K562 (cell line): ENCODE measurements around the gene THOC7. TPM values are rescaled to one million over a fixed set of nuclear protein-coding genes. Genes with fewer than 3 reads are reported as not detected.

ENCODE experiments used
- ATAC-seq: fragments of 200-7000 bp; cut with Tn5 transposase; 3 replicates; pipeline ENCODE4 v1.9.1; 2020; ENCODE audit warnings: moderate library complexity
- BruUV-seq: library from RNA; stranded (reverse); fragments of 400-500 nt; replicated peaks from 2 replicates; lab custom pipeline; 2021; lab: Mats Ljungman, UMichigan
- CTCF ChIA-PET: fragments of 300-600 bp; formaldehyde crosslinking; extraction: SDS; loops from one replicate; lab custom pipeline; 2021; ENCODE audit warnings: low intra/inter-chr PET ratio; lab: Yijun Ruan, JAX
- POLR2A ChIA-PET: fragments of 300-600, 350-650 bp; sonication (Branson Sonifier 250); formaldehyde crosslinking; extraction: SDS; loops from one replicate; lab custom pipeline; 2021; ENCODE audit warnings: antibody characterized with exemption, inconsistent platforms; lab: Yijun Ruan, JAX
- DNase-seq, 4 experiments: peaks; one replicate each; pipeline versions ENCODE4 v3.0.0 to v3.0.0-alpha.2; 2011 to 2018; ENCODE audit warnings: low spot score in 3 of 4, mixed read lengths in 3 of 4; ENCODE audit errors: extremely low read depth in 1 of 4
- FAIRE-seq: peaks from 2 replicates; lab custom pipeline; 2011; peaks lifted over from hg19 to GRCh38; lab: Jason Lieb, UNC
- H2AFZ ChIP-seq: 2 replicates; pipeline ENCODE4 v1.6.0; 2011; ENCODE audit warnings: low read depth, low read length, control low read depth, inconsistent platforms
- H3K27ac ChIP-seq: fragments of 200-600 bp; 3 replicates; pipeline ENCODE4 v1.8.0; 2011; ENCODE audit warnings: low read depth, mild to moderate bottlenecking, control low read depth, inconsistent platforms, low read length, moderate library complexity, mixed read lengths; ENCODE audit errors: extremely low read depth
- H3K27me3 ChIP-seq, 2 experiments: fragments of 300-600 bp in 1 of 2; 2 replicates in 1 of 2; 3 replicates in 1 of 2; pipeline versions ENCODE4 v1.6.0 to v1.8.0; 2011; ENCODE audit warnings: inconsistent platforms in 2 of 2, low read length in 2 of 2, mild to moderate bottlenecking in 1 of 2, mixed read lengths in 1 of 2, moderate library complexity in 1 of 2; ENCODE audit not compliant: control insufficient read depth in 2 of 2, insufficient read depth in 2 of 2
- H3K36me3 ChIP-seq: fragments of 300-600 bp; 3 replicates; pipeline ENCODE4 v1.8.0; 2011; ENCODE audit warnings: mild to moderate bottlenecking, low read length, inconsistent platforms; ENCODE audit not compliant: control insufficient read depth, insufficient read depth
- H3K4me1 ChIP-seq, 2 experiments: fragments of 200-600 bp in 1 of 2; replicated peaks in 1 of 2; 2 replicates in 1 of 2; 3 replicates in 1 of 2; pipeline versions ENCODE4 v1.5.1 to v1.8.0; 2011; ENCODE audit warnings: inconsistent platforms in 2 of 2, low read length in 2 of 2, mild to moderate bottlenecking in 1 of 2, mixed read lengths in 1 of 2, moderate library complexity in 1 of 2; ENCODE audit not compliant: control insufficient read depth in 2 of 2, insufficient read depth in 2 of 2
- H3K4me2 ChIP-seq: 2 replicates; pipeline ENCODE4 v1.6.1; 2011; ENCODE audit warnings: low read length, control low read depth, inconsistent platforms, mixed read lengths; ENCODE audit not compliant: insufficient read depth
- H3K4me3 ChIP-seq: fragments of 200-600 bp; sonication (generic), shearing (Covaris generic); 2 replicates; pipeline ENCODE4 v1.5.1; 2016; ENCODE audit warnings: control low read depth, inconsistent platforms
- H3K79me2 ChIP-seq: fragments of 200-600 bp; 3 replicates; pipeline ENCODE4 v1.8.0; 2011; ENCODE audit warnings: low read length, inconsistent platforms; ENCODE audit not compliant: control insufficient read depth, insufficient read depth
- H3K9ac ChIP-seq, 2 experiments: 2 replicates each; pipeline versions ENCODE4 v1.6.0 to v1.6.1; 2011; ENCODE audit warnings: low read depth in 2 of 2, low read length in 2 of 2, control low read depth in 1 of 2, inconsistent platforms in 1 of 2, mild to moderate bottlenecking in 1 of 2, mixed read lengths in 1 of 2; ENCODE audit not compliant: insufficient read depth in 1 of 2
- H3K9me1 ChIP-seq: one replicate; pipeline ENCODE4 v1.6.0; 2011; ENCODE audit warnings: inconsistent platforms, mild to moderate bottlenecking, low read length, moderate library complexity; ENCODE audit not compliant: control insufficient read depth, insufficient read depth
- H3K9me3 ChIP-seq: replicated peaks from 2 replicates; pipeline ENCODE4 v1.5.1; 2011; ENCODE audit warnings: low read depth, low read length, inconsistent platforms; ENCODE audit not compliant: control insufficient read depth, insufficient read depth
- H4K20me1 ChIP-seq: replicated peaks from 2 replicates; pipeline ENCODE4 v1.6.1; 2011; ENCODE audit warnings: low read length, inconsistent platforms, mixed read lengths; ENCODE audit not compliant: control insufficient read depth, insufficient read depth
- ZBTB11 ChIP-seq, 3 experiments: fragments of 200-800 bp in 1 of 3; fragments of 250-450 bp in 1 of 3; fragments of 450-650 bp in 1 of 3; sonication (Bioruptor Pico) in 1 of 3; sonication (Bioruptor generic) in 1 of 3; formaldehyde crosslinking in 1 of 3; IDR thresholded peaks; 2 replicates each; pipeline versions ENCODE4 v1.6.1 to v1.8.0; 2016 to 2022; ENCODE audit warnings: mild to moderate bottlenecking in 2 of 3, missing genetic modification characterization in 2 of 3, missing compliant biosample characterization in 1 of 3, moderate library complexity in 1 of 3
- ZNF766 ChIP-seq: fragments of 200-800 bp; sonication (Bioruptor generic); conservative IDR thresholded peaks from 2 replicates; pipeline ENCODE4 v1.6.1; 2016; ENCODE audit warnings: missing genetic modification characterization, missing compliant biosample characterization
- WGBS: fragments of 100-300 bp; shearing (Covaris generic); methylation state at CpG from one replicate; pipeline ENCODE4 v1.1.6; 2016; ENCODE audit warnings: low coverage, mixed read lengths; ENCODE audit not compliant: insufficient coverage; ENCODE audit errors: missing lambda C conversion rate; 5-methylcytosine and 5-hydroxymethylcytosine counted together
- in situ Hi-C: fragments of 300-500 bp; cut with MboI; formaldehyde crosslinking; loops from 4 replicates; pipeline ENCODE4 v1.15.0; 2018; ENCODE audit warnings: inconsistent platforms, mixed read lengths
- intact Hi-C: fragments of 100-400 bp; cut with micrococcal nuclease; formaldehyde crosslinking; loops from 2 replicates; pipeline ENCODE4 v1.14.2; 2022
- polyA plus RNA-seq, 8 experiments: library from polyadenylated mRNA; depleted of rRNA in 4 of 8; stranded (reverse) in 5 of 8; unstranded in 3 of 8; fragments of >200 nt; fragmentation: Nextera tagmentation in 2 of 8; fragmentation: Illumina TruSeq in 1 of 8; extraction: Ambion mirVana in 2 of 8; extraction: Trizol in 1 of 8; gene quantifications; 2 replicates each; pipeline versions ENCODE4 v1.2.1 to v1.2.3, GENCODE V29; 2011 to 2014; ENCODE audit warnings: inconsistent platforms in 1 of 8, missing spikeins in 1 of 8
- total RNA-seq, 7 experiments: library from RNA; depleted of rRNA in 6 of 7; stranded (reverse); fragments of >200 nt in 6 of 7; fragmentation: Illumina TruSeq in 2 of 7; extraction: Trizol in 2 of 7; gene quantifications; 2 replicates each; pipeline versions ENCODE4 v1.2.1 to v1.2.3, GENCODE V29; 2011 to 2021; ENCODE audit warnings: low replicate concordance in 1 of 7
- TF ChIP-seq, protein P1 (sequence below): fragments of 450-650 bp; IDR thresholded peaks from 2 replicates; pipeline ENCODE4 v1.6.1; 2016; ENCODE audit warnings: mild to moderate bottlenecking

THOC7 gene
- total and polyA plus RNA-seq, 9 of the 15 experiments (the other 6 are each of a cell fraction or from before 2014, with no cell fraction given) = 56.5 to 129 (median 94.7) TPM

DNA sequence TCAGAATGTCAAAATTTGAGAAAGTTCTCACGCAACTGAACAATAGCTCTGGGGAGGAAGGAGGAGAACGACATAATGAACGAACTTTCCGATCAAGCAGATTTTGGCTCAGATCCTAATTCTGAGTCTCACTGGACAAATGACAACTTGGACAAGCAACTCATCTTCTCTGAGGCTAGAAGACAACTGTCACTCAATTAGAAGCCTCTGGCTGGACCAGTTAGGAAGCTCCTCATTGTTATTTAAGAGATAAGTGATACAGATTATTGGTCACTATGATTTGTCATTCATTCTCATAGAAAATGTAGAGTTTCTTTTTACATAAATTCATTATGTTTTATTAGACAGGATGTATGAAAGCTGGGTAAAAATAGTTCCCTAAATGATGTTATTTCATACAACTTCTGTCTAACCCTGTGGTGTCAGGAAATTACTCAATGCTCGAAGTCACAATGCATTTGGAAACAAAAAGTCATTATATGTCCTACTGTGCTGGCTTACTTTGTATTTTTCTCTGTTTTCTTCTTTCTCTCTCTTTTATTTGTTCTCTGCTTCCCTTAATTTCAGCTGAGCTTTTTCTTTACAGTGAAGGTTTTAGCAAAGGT is 55.5 kb downstream of the THOC7 start:
- Histone ChIP-seq H3K9me1 (no peaks in the 10 kb centered on the region), H3K27ac (no peak overlapping the region), H3K9ac (no peak overlapping the region), H3K4me1 (no peaks in the 10 kb centered on the region), H4K20me1 (no peaks in the 10 kb centered on the region), H3K4me3 (no peak overlapping the region), H3K9me3 (no peaks in the 10 kb centered on the region), H3K27me3 (no peaks in the 10 kb centered on the region), H3K79me2 (no peaks in the 10 kb centered on the region), H3K36me3 (no peaks in the 10 kb centered on the region)
- in situ Hi-C loops = no loop called here
- CTCF ChIA-PET = no interaction called here
- no peak for ATAC-seq
- WGBS = 4% methylated on average over 4 of the region's 5 CpGs
- no peak for DNase-seq
- FAIRE-seq = no peak
- intact Hi-C loops = no loop called here
- TF ChIP-seq, protein P1, sequence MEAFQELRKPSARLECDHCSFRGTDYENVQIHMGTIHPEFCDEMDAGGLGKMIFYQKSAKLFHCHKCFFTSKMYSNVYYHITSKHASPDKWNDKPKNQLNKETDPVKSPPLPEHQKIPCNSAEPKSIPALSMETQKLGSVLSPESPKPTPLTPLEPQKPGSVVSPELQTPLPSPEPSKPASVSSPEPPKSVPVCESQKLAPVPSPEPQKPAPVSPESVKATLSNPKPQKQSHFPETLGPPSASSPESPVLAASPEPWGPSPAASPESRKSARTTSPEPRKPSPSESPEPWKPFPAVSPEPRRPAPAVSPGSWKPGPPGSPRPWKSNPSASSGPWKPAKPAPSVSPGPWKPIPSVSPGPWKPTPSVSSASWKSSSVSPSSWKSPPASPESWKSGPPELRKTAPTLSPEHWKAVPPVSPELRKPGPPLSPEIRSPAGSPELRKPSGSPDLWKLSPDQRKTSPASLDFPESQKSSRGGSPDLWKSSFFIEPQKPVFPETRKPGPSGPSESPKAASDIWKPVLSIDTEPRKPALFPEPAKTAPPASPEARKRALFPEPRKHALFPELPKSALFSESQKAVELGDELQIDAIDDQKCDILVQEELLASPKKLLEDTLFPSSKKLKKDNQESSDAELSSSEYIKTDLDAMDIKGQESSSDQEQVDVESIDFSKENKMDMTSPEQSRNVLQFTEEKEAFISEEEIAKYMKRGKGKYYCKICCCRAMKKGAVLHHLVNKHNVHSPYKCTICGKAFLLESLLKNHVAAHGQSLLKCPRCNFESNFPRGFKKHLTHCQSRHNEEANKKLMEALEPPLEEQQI = no peak
- TF ChIP-seq ZBTB11 (CRISPR knock-in tag; IDR thresholded peaks at IDR 0.05) (peak in 1 of 3 experiments; percentile 31; a peak in 1 of 6 replicates), ZNF766 (CRISPR knock-in tag) (no peak)
- TF ChIP-seq, all 486 proteins: peak for 1
- H2AFZ ChIP-seq = no peak overlapping the region
- BruUV-seq = no TSS peak
- H3K4me2 ChIP-seq = no peak overlapping the region
- POLR2A ChIA-PET = interaction anchor here (0.7 kb wide), 1 partner anchor 9 kb away, joined by 3 read pairs; no protein-coding TSS in a partner anchor
